Measurements from ENCODE around the gene TMEM182. TPM values are rescaled to one million over a fixed set of nuclear protein-coding genes. Genes with fewer than 3 reads are reported as not detected.

Gene TMEM182
- 6.3 TPM for polyA plus RNA-seq
- long read RNA-seq, donor 1, partial matches to known transcripts: 0 of 3 reads
- long read RNA-seq, donor 1, other reads (novel, unspliced or antisense): 0 of 3 reads
- long read RNA-seq, donor 2, partial matches to known transcripts: 0 of 3 reads
- long read RNA-seq, donor 2, other reads (novel, unspliced or antisense): 0 of 3 reads
- long read RNA-seq, donor 3: 0 reads
- long read RNA-seq, donor 4, partial matches to known transcripts: 0 of 2 reads
- long read RNA-seq, donor 4, other reads (novel, unspliced or antisense): 0 of 2 reads
- long read RNA-seq, donor 5, partial matches to known transcripts: 0 of 3 reads
- long read RNA-seq, donor 5, other reads (novel, unspliced or antisense): 0 of 3 reads
- long read RNA-seq, donor 6, partial matches to known transcripts: 0 of 3 reads
- long read RNA-seq, donor 6, other reads (novel, unspliced or antisense): 0 of 3 reads
- long read RNA-seq, donor 7, partial matches to known transcripts: 0 of 1 reads
- long read RNA-seq, donor 7, other reads (novel, unspliced or antisense): 0 of 1 reads
- long read RNA-seq, donor 8, partial matches to known transcripts: 0 of 4 reads
- long read RNA-seq, donor 8, other reads (novel, unspliced or antisense): 0 of 4 reads
- long read RNA-seq, donor 9, partial matches to known transcripts: 0 of 4 reads
- long read RNA-seq, donor 9, other reads (novel, unspliced or antisense): 0 of 4 reads
- long read RNA-seq, donor 10, partial matches to known transcripts: 0 of 6 reads
- long read RNA-seq, donor 10, other reads (novel, unspliced or antisense): 0 of 6 reads
- long read RNA-seq, donor 11, partial matches to known transcripts: 0 of 2 reads
- long read RNA-seq, donor 11, other reads (novel, unspliced or antisense): 0 of 2 reads

DNA sequence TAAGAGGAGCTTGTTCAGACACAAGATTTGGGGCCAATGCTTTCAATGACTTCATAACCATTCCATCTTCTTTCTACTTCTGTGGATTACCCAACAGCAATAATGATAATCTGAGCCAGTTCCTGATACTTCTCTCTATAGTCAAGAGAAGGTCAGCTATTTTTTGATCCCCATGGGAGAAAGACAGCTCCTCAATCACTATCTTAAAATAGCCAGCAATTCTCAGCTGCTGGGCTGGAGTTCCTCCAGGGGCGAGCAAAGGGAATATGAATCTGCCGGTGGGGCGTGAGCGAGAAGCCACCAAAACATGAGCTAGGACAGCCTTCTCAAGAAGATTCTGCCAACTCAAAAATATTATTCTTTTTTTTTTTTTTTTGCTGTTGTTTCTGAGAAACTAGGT is at the start of gene TMEM182:
Gene TMEM182 (plus strand): TSS at position 269 of the 400 bp plus-strand sequence. CDS start 187 bp downstream, outside the sequence.
- no peak within 1 kb of the TSS for H3K4me3 ChIP-seq (ENCODE audit: low read length)
- no peak for DNase-seq
- no peaks in the 10 kb centered on the region for H3K9me3 ChIP-seq (ENCODE audit: control insufficient read depth, low read depth, low read length)
- H3K27me3 ChIP-seq (ENCODE audit: control insufficient read depth, insufficient read depth, low read length): no peaks in the 10 kb centered on the region
- no CpG with 5 or more reads among the region's 4 CpGs for WGBS (ENCODE audit: insufficient coverage, low lambda C conversion rate)
- H3K36me3 ChIP-seq (ENCODE audit: control insufficient read depth, insufficient read depth, low read length): no peaks in the 10 kb centered on the region
- no peak within 1 kb of the TSS for H3K27ac ChIP-seq (ENCODE audit: low read length)
- H3K4me1 ChIP-seq (ENCODE audit: control insufficient read depth, insufficient read depth, low read length): no peaks in the 10 kb centered on the region

GRCh38 chr2:102717308-102718018 is 44.4 kb upstream of the TMEM182 start:
- no peak for DNase-seq
- Histone ChIP-seq H3K4me3 (ENCODE audit: low read length) (no peak overlapping the region), H3K27ac (ENCODE audit: low read length) (no peak overlapping the region), H3K36me3 (ENCODE audit: control insufficient read depth, insufficient read depth, low read length) (peaks cover 44% of the 10 kb centered on the region), H3K27me3 (ENCODE audit: control insufficient read depth, insufficient read depth, low read length) (no peaks in the 10 kb centered on the region), H3K4me1 (ENCODE audit: control insufficient read depth, insufficient read depth, low read length) (no peaks in the 10 kb centered on the region), H3K9me3 (ENCODE audit: control insufficient read depth, low read depth, low read length) (no peaks in the 10 kb centered on the region)
- WGBS (ENCODE audit: insufficient coverage, low lambda C conversion rate): no CpG with 5 or more reads among the region's 5 CpGs

- Histone ChIP-seq H3K4me3 (ENCODE audit: low read length) (no peak overlapping the region), H3K9me3 (ENCODE audit: control insufficient read depth, low read depth, low read length) (no peaks in the 10 kb centered on the region), H3K36me3 (ENCODE audit: control insufficient read depth, insufficient read depth, low read length) (peaks cover 50% of the 10 kb centered on the region), H3K27me3 (ENCODE audit: control insufficient read depth, insufficient read depth, low read length) (no peaks in the 10 kb centered on the region), H3K27ac (ENCODE audit: low read length) (no peak overlapping the region), H3K4me1 (ENCODE audit: control insufficient read depth, insufficient read depth, low read length) (no peaks in the 10 kb centered on the region)
- no CpG with 5 or more reads among the region's 26 CpGs for WGBS (ENCODE audit: insufficient coverage, low lambda C conversion rate)
- no peak for DNase-seq
Observed at GRCh38 chr2:102718387-102719316, 43.2 kb upstream of the TMEM182 start.

DNA sequence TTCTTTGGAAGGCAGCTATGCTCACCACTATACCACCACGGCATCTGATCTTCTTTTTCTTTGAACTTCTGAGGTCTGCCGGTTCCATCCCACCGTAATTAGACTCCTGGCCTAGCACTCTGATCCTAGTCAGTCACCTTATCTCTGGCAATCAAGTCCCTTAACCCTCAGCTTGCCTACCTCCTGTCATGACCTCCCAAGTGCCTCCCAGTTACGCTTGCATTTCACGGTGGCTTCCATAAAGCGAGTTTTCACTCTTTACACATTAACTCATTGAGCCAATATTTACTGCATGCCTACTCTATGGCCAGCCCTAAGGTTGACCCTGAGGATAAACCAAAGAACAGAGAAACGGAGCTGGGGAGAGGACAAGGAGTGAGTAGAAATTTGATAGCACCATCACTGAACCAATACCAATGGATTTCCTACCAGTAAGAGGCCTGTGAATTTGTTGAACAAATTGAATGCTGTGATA is 37.8 kb upstream of the TMEM182 start:
- H3K27me3 ChIP-seq (ENCODE audit: control insufficient read depth, insufficient read depth, low read length): no peaks in the 10 kb centered on the region
- no peak overlapping the region for H3K4me3 ChIP-seq (ENCODE audit: low read length)
- no peaks in the 10 kb centered on the region for H3K9me3 ChIP-seq (ENCODE audit: control insufficient read depth, low read depth, low read length)
- H3K4me1 ChIP-seq (ENCODE audit: control insufficient read depth, insufficient read depth, low read length): no peaks in the 10 kb centered on the region
- no peak for DNase-seq
- H3K27ac ChIP-seq (ENCODE audit: low read length): no peak overlapping the region
- no CpG with 5 or more reads among the region's 7 CpGs for WGBS (ENCODE audit: insufficient coverage, low lambda C conversion rate)
- H3K36me3 ChIP-seq (ENCODE audit: control insufficient read depth, insufficient read depth, low read length): peaks cover 61% of the 10 kb centered on the region

- whole genome bisulfite sequencing (ENCODE audit: insufficient coverage, low lambda C conversion rate): no CpG with 5 or more reads among the region's 10 CpGs
- H3K9me3 ChIP-seq (ENCODE audit: control insufficient read depth, low read depth, low read length): no peaks in the 10 kb centered on the region
- no peaks in the 10 kb centered on the region for H3K27me3 ChIP-seq (ENCODE audit: control insufficient read depth, insufficient read depth, low read length)
- DNase-seq: no peak
- H3K4me3 ChIP-seq (ENCODE audit: low read length): no peak overlapping the region
- no peak overlapping the region for H3K27ac ChIP-seq (ENCODE audit: low read length)
- H3K36me3 ChIP-seq (ENCODE audit: control insufficient read depth, insufficient read depth, low read length): peaks cover 58% of the 10 kb centered on the region
- H3K4me1 ChIP-seq (ENCODE audit: control insufficient read depth, insufficient read depth, low read length): no peaks in the 10 kb centered on the region
Observed at GRCh38 chr2:102724553-102724952, 37.3 kb upstream of the TMEM182 start.

GRCh38 chr2:102726128-102727087 is 35.4 kb upstream of the TMEM182 start:
- Histone ChIP-seq H3K9me3 (ENCODE audit: control insufficient read depth, low read depth, low read length) (no peaks in the 10 kb centered on the region), H3K27ac (ENCODE audit: low read length) (no peak overlapping the region), H3K36me3 (ENCODE audit: control insufficient read depth, insufficient read depth, low read length) (peaks cover 55% of the 10 kb centered on the region), H3K27me3 (ENCODE audit: control insufficient read depth, insufficient read depth, low read length) (no peaks in the 10 kb centered on the region), H3K4me1 (ENCODE audit: control insufficient read depth, insufficient read depth, low read length) (no peaks in the 10 kb centered on the region), H3K4me3 (ENCODE audit: low read length) (no peak overlapping the region)
- WGBS (ENCODE audit: insufficient coverage, low lambda C conversion rate): 8% methylated on average over 2 of the region's 15 CpGs
- no peak for DNase-seq

DNA sequence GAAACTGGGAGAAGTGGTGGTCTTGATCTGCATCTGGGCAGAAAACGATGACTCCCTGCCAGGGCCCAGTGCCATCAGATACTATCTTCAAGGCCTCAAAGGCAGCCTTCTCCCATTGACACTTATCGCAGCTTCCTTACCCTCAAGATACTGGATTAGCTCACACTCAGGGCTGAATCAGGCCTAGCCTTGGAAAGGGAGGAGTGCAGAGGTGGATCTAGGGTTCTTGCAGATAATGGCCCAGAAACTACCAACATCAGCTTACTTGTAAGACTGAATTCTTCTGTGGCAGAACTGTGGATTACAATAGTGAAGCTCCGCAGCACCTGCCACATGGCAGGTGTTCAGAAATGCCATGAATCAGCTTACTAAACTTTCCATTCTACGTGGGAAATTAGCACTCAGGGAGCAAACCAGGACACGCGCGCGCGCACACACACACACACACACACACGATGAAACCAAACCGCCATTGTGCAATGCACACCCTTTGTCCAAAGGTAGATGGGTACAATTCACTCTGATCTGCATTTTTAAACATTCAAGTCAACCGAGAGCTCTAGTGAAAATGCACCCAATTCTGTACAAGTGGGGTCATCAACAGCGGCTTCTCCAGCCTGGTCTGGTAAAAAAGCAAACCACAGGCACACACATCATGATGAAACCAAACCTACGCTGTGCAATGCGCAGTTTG is 26.3 kb upstream of the TMEM182 start:
- peaks cover 8% of the 10 kb centered on the region for H3K4me1 ChIP-seq (ENCODE audit: control insufficient read depth, insufficient read depth, low read length)
- no CpG with 5 or more reads among the region's 15 CpGs for WGBS (ENCODE audit: insufficient coverage, low lambda C conversion rate)
- H3K27ac ChIP-seq (ENCODE audit: low read length): peak overlapping the region; percentile 79
- H3K9me3 ChIP-seq (ENCODE audit: control insufficient read depth, low read depth, low read length): no peaks in the 10 kb centered on the region
- H3K27me3 ChIP-seq (ENCODE audit: control insufficient read depth, insufficient read depth, low read length): no peaks in the 10 kb centered on the region
- DNase-seq: peak; percentile 33 to 79
- peaks cover 14% of the 10 kb centered on the region for H3K36me3 ChIP-seq (ENCODE audit: control insufficient read depth, insufficient read depth, low read length)
- peak overlapping the region; percentile 78 for H3K4me3 ChIP-seq (ENCODE audit: low read length)

GRCh38 chr2:102736110-102736409 is 25.8 kb upstream of the TMEM182 start:
- H3K4me3 ChIP-seq (ENCODE audit: low read length): peak overlapping the region; percentile 78
- no peak for DNase-seq
- peak overlapping the region; percentile 79 for H3K27ac ChIP-seq (ENCODE audit: low read length)
- WGBS (ENCODE audit: insufficient coverage, low lambda C conversion rate): no CpG with 5 or more reads among the region's 6 CpGs
- H3K36me3 ChIP-seq (ENCODE audit: control insufficient read depth, insufficient read depth, low read length): peaks cover 10% of the 10 kb centered on the region
- no peaks in the 10 kb centered on the region for H3K9me3 ChIP-seq (ENCODE audit: control insufficient read depth, low read depth, low read length)
- no peaks in the 10 kb centered on the region for H3K27me3 ChIP-seq (ENCODE audit: control insufficient read depth, insufficient read depth, low read length)
- peaks cover 8% of the 10 kb centered on the region for H3K4me1 ChIP-seq (ENCODE audit: control insufficient read depth, insufficient read depth, low read length)

Measured in large intestine (tissue), 12 donors.